Nephron (organoid): ENCODE data around the gene ABHD16B.

ENCODE experiments used
- H3K27ac Mint-ChIP-seq, 3 experiments: 2 replicates each; pipeline ENCODE4 v1.8.0; 2020; ENCODE audit warnings: mixed read lengths in 3 of 3, mild to moderate bottlenecking in 2 of 3, moderate library complexity in 1 of 3
- H3K27me3 Mint-ChIP-seq: 2 replicates; pipeline ENCODE4 v1.8.0; 2021; ENCODE audit warnings: low read depth, mild to moderate bottlenecking, moderate library complexity, mixed read lengths
- H3K36me3 Mint-ChIP-seq: 2 replicates; pipeline ENCODE4 v1.8.0; 2020; ENCODE audit warnings: low read depth, mixed read lengths
- H3K4me1 Mint-ChIP-seq: 2 replicates; pipeline ENCODE4 v1.8.0; 2020; ENCODE audit warnings: mixed read lengths
- H3K4me3 Mint-ChIP-seq, 3 experiments: 2 replicates each; pipeline ENCODE4 v1.8.0; 2020; ENCODE audit warnings: mild to moderate bottlenecking in 3 of 3, mixed read lengths in 3 of 3, moderate library complexity in 2 of 3
- H3K9me3 Mint-ChIP-seq: 2 replicates; pipeline ENCODE4 v1.8.0; 2020; ENCODE audit warnings: mixed read lengths
- CTCF ChIP-seq, 3 experiments: fragments of 200-600 bp; sonication (generic); IDR thresholded peaks; one replicate each; pipeline ENCODE4 v1.5.0; 2021; ENCODE audit warnings: antibody characterized with exemption in 3 of 3; ENCODE audit not compliant: unreplicated experiment in 3 of 3

ABHD16B gene

DNA sequence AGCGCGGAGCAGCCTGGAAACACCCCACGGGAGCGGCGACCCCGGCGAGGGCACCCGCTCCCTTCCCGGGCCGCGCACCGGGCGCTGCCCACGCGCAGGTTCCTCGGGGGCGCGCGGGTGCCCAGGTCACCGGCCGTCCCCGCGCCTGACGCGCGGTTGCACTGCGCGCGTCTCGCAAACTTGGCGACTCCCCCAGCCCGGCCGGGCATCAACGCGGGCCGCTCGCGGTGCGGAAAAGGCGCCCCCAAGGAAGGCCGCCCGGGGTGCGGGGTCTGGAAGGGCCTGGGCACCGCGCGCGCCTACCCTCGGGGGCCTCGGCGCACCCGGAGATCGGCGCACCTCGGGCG is 29.7 kb upstream of the ABHD16B start:
- Mint-ChIP-seq H3K27ac (no peak overlapping the region), H3K4me1 (peaks cover 37% of the 10 kb centered on the region), H3K9me3 (no peaks in the 10 kb centered on the region), H3K36me3 (no peaks in the 10 kb centered on the region), H3K4me3 (peak overlapping the region in 1 of 3 experiments; percentile 74), H3K27me3 (peaks cover 10% of the 10 kb centered on the region)
- no peak for TF ChIP-seq CTCF (IDR thresholded peaks at IDR 0.05; ENCODE audit: unreplicated experiment in 3 of 3)

DNA sequence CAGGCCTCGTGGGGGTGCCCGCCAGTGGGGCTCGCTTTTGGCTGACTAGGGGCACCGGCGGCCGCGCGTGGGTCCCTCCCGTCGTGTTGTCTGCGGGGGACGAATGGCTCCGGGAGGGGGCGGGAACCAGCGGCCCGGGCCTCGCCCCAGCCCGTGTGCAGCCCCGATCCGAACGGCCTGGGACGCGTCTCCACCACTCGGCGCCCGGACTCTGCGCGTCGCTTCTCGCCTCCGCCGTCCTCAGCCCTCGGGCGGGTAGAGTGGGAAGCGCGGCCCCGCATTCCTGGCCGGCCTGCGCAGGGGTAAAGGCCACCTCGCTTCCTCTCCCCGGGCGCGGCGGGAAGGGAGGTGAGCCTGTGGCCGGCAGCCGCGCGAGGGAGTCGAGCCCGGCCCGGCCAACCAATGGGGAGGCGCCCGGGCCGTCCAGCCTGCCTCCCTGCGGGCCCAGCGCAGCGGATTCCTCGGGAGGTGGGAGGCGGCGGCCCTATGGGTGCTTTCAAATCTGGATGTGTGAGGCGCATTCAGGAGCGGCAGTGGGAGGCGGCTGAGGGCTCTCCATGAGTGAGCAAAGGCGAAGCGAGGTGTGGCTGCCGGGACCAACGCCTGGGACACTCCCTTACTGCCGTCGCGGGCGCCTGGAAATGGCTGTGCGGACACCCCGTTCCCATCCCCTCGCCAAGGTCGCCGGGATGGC is 29.2 kb upstream of the ABHD16B start:
- no peak for TF ChIP-seq CTCF (IDR thresholded peaks at IDR 0.05; ENCODE audit: unreplicated experiment in 3 of 3)
- Mint-ChIP-seq H3K4me3 (peak overlapping the region; percentile 74 to 85 (median 85)), H3K27me3 (peaks cover 10% of the 10 kb centered on the region), H3K27ac (peak overlapping the region; percentile 56 to 98 (median 76)), H3K4me1 (peaks cover 37% of the 10 kb centered on the region), H3K9me3 (no peaks in the 10 kb centered on the region), H3K36me3 (no peaks in the 10 kb centered on the region)

- H3K4me3 Mint-ChIP-seq: peak overlapping the region; percentile 73 to 85 (median 85)
- no peaks in the 10 kb centered on the region for H3K9me3 Mint-ChIP-seq
- H3K4me1 Mint-ChIP-seq: peaks cover 37% of the 10 kb centered on the region
- H3K36me3 Mint-ChIP-seq: no peaks in the 10 kb centered on the region
- peaks cover 10% of the 10 kb centered on the region for H3K27me3 Mint-ChIP-seq
- H3K27ac Mint-ChIP-seq: peak overlapping the region; percentile 98
- no peak for TF ChIP-seq CTCF (IDR thresholded peaks at IDR 0.05; ENCODE audit: unreplicated experiment in 3 of 3)
These were observed 27.4 kb upstream of the ABHD16B start for GRCh38 chr20:63833776-63834490.

GRCh38 chr20:63834491-63834880 is 26.8 kb upstream of the ABHD16B start:
- H3K36me3 Mint-ChIP-seq: no peaks in the 10 kb centered on the region
- no peak for TF ChIP-seq CTCF (IDR thresholded peaks at IDR 0.05; ENCODE audit: unreplicated experiment in 3 of 3)
- peaks cover 31% of the 10 kb centered on the region for H3K4me1 Mint-ChIP-seq
- no peaks in the 10 kb centered on the region for H3K9me3 Mint-ChIP-seq
- H3K27ac Mint-ChIP-seq: peak overlapping the region; percentile 93 to 98 (median 98)
- H3K27me3 Mint-ChIP-seq: peaks cover 7% of the 10 kb centered on the region
- peak overlapping the region in 1 of 3 experiments; percentile 81 for H3K4me3 Mint-ChIP-seq

DNA sequence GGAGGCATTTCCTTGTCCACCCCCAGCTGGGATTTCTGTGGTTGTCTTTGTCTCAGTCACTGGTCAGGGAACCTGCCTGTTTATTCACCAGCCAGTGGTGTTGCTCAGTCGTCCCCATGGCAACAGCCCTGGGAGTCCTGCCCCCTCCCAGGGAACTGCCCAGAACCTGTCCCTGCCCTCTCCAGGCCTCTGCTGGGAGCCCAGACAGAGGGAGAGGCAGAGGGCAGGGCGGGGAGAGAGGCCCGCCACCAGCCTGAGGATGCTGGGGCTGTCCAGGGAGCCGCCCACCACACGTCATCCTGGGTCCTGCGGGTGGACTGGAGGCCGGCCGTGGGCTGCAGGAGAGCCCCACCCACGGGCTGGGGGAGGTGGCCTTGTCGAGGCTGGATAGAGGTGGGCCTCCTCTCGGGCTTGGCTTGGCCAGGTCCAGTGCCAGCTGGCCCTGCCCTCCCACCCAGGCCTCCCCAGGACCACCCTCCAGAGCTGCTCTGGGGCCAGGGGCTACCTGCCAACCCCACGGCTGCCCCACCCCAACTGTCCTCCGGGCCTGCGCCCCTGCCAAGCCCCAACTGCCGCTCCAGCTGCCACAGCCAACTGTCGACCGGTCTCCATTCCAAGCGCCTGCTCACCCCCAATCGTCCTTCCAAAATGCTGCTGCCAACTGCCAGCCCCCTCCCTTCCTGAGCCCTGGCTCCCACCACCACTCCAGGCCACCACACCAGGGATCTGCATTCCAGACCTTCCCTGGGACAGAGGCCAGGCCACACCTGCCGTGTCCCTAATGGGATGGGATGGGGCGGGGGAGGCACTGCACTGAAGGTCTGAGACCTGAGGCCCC is 26.1 kb upstream of the ABHD16B start:
- H3K27me3 Mint-ChIP-seq: no peaks in the 10 kb centered on the region
- TF ChIP-seq CTCF (IDR thresholded peaks at IDR 0.05; ENCODE audit: unreplicated experiment in 3 of 3): no peak
- no peaks in the 10 kb centered on the region for H3K36me3 Mint-ChIP-seq
- H3K4me3 Mint-ChIP-seq: peak overlapping the region; percentile 68 to 81 (median 78)
- H3K4me1 Mint-ChIP-seq: peaks cover 26% of the 10 kb centered on the region
- peak overlapping the region; percentile 93 to 98 (median 96) for H3K27ac Mint-ChIP-seq
- no peaks in the 10 kb centered on the region for H3K9me3 Mint-ChIP-seq
